ENCODE measurements around the gene OMP. TPM values are rescaled to one million over a fixed set of nuclear protein-coding genes. Genes with fewer than 3 reads are reported as not detected.

The OMP gene
- total RNA-seq, 2 experiments from 2014 or later = not detected

GRCh38 chr11:77115956-77116355, 13.3 kb downstream of the OMP start:
- ChIA-PET CTCF (no interaction called here), POLR2A (no interaction called here)
- no peaks in the 10 kb centered on the region for H3K9me3 Mint-ChIP-seq
- H3K36me3 Mint-ChIP-seq (ENCODE audit: low read depth) = no peaks in the 10 kb centered on the region
- H3K27ac ChIP-seq (ENCODE audit: low read depth in 1 of 2, low read length in 2 of 2) = no peak overlapping the region
- intact Hi-C loops (cut with DNase I, micrococcal nuclease) = no loop called here
- no peaks in the 10 kb centered on the region for H3K4me1 Mint-ChIP-seq (ENCODE audit: low read depth)
- no peak for ATAC-seq (ENCODE audit: poor library complexity)
- H3K4me3 ChIP-seq (ENCODE audit: low read length) = no peak overlapping the region
- H3K36me3 ChIP-seq (ENCODE audit: insufficient read depth, low read length) = no peaks in the 10 kb centered on the region
- no peak overlapping the region for H3K27ac Mint-ChIP-seq
- H3K4me3 Mint-ChIP-seq = no peak overlapping the region
- TF ChIP-seq CTCF (IDR thresholded peaks at IDR 0.05) = no peak
- no peaks in the 10 kb centered on the region for H3K4me1 ChIP-seq (ENCODE audit: insufficient read depth, low read length)
- no peak for DNase-seq
- H3K9me3 ChIP-seq (ENCODE audit: control insufficient read depth in 1 of 2, insufficient read depth in 1 of 2, low read length in 2 of 2) = no peaks in the 10 kb centered on the region
- no peaks in the 10 kb centered on the region for H3K27me3 ChIP-seq (ENCODE audit: control insufficient read depth in 1 of 2, insufficient read depth in 2 of 2, low read length in 2 of 2)
- no peaks in the 10 kb centered on the region for H3K27me3 Mint-ChIP-seq

- no peaks in the 10 kb centered on the region for H3K4me1 ChIP-seq (ENCODE audit: insufficient read depth, low read length)
- no peaks in the 10 kb centered on the region for H3K27me3 ChIP-seq (ENCODE audit: control insufficient read depth in 1 of 2, insufficient read depth in 2 of 2, low read length in 2 of 2)
- H3K27ac ChIP-seq (ENCODE audit: low read depth in 1 of 2, low read length in 2 of 2) = no peak overlapping the region
- H3K4me3 ChIP-seq (ENCODE audit: low read length) = no peak overlapping the region
- DNase-seq (no peak), ATAC-seq (ENCODE audit: poor library complexity) (no peak)
- no peaks in the 10 kb centered on the region for H3K36me3 ChIP-seq (ENCODE audit: insufficient read depth, low read length)
- Mint-ChIP-seq H3K4me1 (ENCODE audit: low read depth) (no peaks in the 10 kb centered on the region), H3K4me3 (no peak overlapping the region), H3K27ac (no peak overlapping the region), H3K27me3 (no peaks in the 10 kb centered on the region), H3K36me3 (ENCODE audit: low read depth) (no peaks in the 10 kb centered on the region), H3K9me3 (no peaks in the 10 kb centered on the region)
- POLR2A ChIA-PET = no interaction called here
- CTCF ChIA-PET = no interaction called here
- H3K9me3 ChIP-seq (ENCODE audit: control insufficient read depth in 1 of 2, insufficient read depth in 1 of 2, low read length in 2 of 2) = no peaks in the 10 kb centered on the region
- intact Hi-C loops (cut with DNase I, micrococcal nuclease) = no loop called here
- no peak for TF ChIP-seq CTCF (IDR thresholded peaks at IDR 0.05)
These were observed 14.9 kb downstream of the OMP start for GRCh38 chr11:77117492-77117891.

GRCh38 chr11:77118086-77118485, 15.4 kb downstream of the OMP start:
- Mint-ChIP-seq H3K27ac (no peak overlapping the region), H3K4me3 (no peak overlapping the region), H3K4me1 (ENCODE audit: low read depth) (no peaks in the 10 kb centered on the region), H3K36me3 (ENCODE audit: low read depth) (no peaks in the 10 kb centered on the region), H3K9me3 (no peaks in the 10 kb centered on the region), H3K27me3 (no peaks in the 10 kb centered on the region)
- POLR2A ChIA-PET = no interaction called here
- ATAC-seq (ENCODE audit: poor library complexity) (no peak), DNase-seq (no peak)
- intact Hi-C loops (cut with DNase I, micrococcal nuclease) = no loop called here
- CTCF ChIA-PET = no interaction called here
- Histone ChIP-seq H3K27ac (ENCODE audit: low read depth in 1 of 2, low read length in 2 of 2) (no peak overlapping the region), H3K36me3 (ENCODE audit: insufficient read depth, low read length) (no peaks in the 10 kb centered on the region), H3K4me1 (ENCODE audit: insufficient read depth, low read length) (no peaks in the 10 kb centered on the region), H3K4me3 (ENCODE audit: low read length) (no peak overlapping the region), H3K9me3 (ENCODE audit: control insufficient read depth in 1 of 2, insufficient read depth in 1 of 2, low read length in 2 of 2) (no peaks in the 10 kb centered on the region), H3K27me3 (ENCODE audit: control insufficient read depth in 1 of 2, insufficient read depth in 2 of 2, low read length in 2 of 2) (no peaks in the 10 kb centered on the region)
- no peak for TF ChIP-seq CTCF (IDR thresholded peaks at IDR 0.05)
